HG03066 (cell line): ENCODE data around the gene PLCE1.

Experiments used
- ATAC-seq: cut with Tn5 transposase; IDR thresholded peaks from one replicate; pipeline ENCODE4 v1.9.1; 2021; ENCODE audit warnings: low read depth; ENCODE audit not compliant: unreplicated experiment

PLCE1 gene

GRCh38 chr10:94016727-94017714 is 23.3 kb downstream of the PLCE1 start:
- no peak for ATAC-seq

GRCh38 chr10:94018107-94018506 is 24.4 kb downstream of the PLCE1 start:
- no peak for ATAC-seq

- ATAC-seq: no peak
Observed at GRCh38 chr10:94023906-94024305, 30.2 kb downstream of the PLCE1 start.

GRCh38 chr10:94024407-94024806 is 30.7 kb downstream of the PLCE1 start:
- no peak for ATAC-seq

GRCh38 chr10:94025806-94026205 is 32.1 kb downstream of the PLCE1 start:
- ATAC-seq: no peak

GRCh38 chr10:94027197-94027596 is 33.5 kb downstream of the PLCE1 start:
- ATAC-seq: no peak

- no peak for ATAC-seq
Observed at GRCh38 chr10:94029955-94030354, 36.2 kb downstream of the PLCE1 start.

GRCh38 chr10:94035982-94036765 is 42.4 kb downstream of the PLCE1 start:
- ATAC-seq: no peak

- ATAC-seq: no peak
Observed at GRCh38 chr10:94036766-94037033, 43.0 kb downstream of the PLCE1 start.

- ATAC-seq: no peak
Observed at GRCh38 chr10:94037286-94037685, 43.6 kb downstream of the PLCE1 start.

- ATAC-seq: no peak
Observed at GRCh38 chr10:94038024-94038423, 44.3 kb downstream of the PLCE1 start.

- ATAC-seq: no peak
Observed at GRCh38 chr10:94041206-94041605, 47.5 kb downstream of the PLCE1 start.

- ATAC-seq: no peak
Observed at GRCh38 chr10:94042001-94042833, 48.5 kb downstream of the PLCE1 start.

GRCh38 chr10:94042834-94043175 is 49.1 kb downstream of the PLCE1 start:
- ATAC-seq: no peak
